ENCODE measurements around the gene PCDHGA9.
"Not testable (repeated sequence)": the region's sequence is repeated elsewhere in the genome, so short reads cannot be mapped to it uniquely, and the experiment has no call there.

The PCDHGA9 gene

DNA sequence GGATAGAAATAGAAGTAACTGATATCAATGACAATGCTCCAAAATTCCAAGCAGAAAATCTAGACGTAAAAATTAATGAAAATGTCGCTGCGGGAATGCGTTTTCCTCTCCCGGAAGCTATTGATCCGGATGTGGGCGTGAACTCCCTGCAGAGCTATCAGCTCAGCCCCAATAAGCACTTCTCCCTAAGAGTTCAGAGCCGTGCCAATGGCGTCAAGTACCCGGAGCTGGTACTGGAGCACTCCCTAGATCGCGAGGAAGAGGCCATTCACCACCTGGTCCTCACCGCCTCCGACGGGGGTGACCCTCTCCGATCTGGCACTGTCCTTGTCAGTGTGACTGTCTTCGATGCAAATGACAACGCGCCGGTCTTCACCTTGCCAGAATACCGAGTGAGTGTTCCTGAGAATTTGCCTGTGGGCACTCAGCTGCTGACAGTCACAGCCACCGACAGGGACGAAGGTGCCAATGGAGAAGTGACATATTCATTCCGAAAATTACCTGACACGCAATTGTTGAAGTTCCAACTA is 11.0 kb downstream of the PCDHGA9 start:
- TF ChIP-seq CTCF (conservative IDR thresholded peaks at IDR 0.05) (no peak), ZFX (IDR thresholded peaks at IDR 0.05) (no peak)
- no peak overlapping the region for H3K27ac ChIP-seq

DNA sequence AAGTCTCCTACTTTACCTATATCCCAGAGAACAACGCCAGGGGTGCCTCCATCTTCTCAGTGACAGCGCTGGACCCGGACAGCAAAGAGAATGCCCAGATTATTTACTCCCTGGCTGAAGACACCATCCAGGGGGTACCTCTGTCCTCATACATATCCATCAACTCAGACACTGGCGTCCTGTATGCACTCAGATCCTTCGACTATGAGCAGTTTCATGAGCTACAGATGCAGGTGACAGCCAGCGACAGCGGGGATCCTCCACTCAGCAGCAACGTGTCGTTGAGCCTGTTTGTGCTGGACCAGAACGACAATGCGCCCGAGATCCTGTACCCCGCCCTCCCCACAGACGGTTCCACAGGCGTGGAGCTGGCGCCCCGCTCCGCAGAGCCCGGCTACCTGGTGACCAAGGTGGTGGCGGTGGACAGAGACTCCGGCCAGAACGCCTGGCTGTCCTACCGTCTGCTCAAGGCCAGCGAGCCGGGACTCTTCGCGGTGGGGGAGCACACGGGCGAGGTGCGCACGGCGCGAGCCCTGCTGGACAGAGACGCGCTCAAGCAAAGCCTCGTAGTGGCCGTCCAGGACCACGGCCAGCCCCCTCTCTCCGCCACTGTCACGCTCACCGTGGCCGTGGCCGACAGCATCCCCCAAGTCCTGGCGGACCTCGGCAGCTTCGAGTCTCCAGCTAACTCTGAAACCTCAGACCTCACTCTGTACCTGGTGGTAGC is 12.1 kb downstream of the PCDHGA9 start:
- not testable (repeated sequence) for H3K27ac ChIP-seq

DNA sequence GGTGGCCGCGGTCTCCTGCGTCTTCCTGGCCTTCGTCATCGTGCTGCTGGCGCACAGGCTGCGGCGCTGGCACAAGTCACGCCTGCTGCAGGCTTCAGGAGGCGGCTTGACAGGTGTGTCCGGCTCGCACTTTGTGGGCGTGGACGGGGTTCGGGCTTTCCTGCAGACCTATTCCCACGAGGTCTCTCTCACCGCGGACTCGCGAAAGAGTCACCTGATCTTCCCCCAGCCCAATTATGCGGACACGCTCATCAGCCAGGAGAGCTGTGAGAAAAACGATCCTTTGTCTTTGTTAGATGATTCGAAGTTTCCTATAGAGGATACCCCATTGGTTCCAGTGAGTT is 12.7 kb downstream of the PCDHGA9 start:
- not testable (repeated sequence) for H3K27ac ChIP-seq

GRCh38 chr5:141417494-141418172 is 15.1 kb downstream of the PCDHGA9 start, which contains the start of gene PCDHGB7:
PCDHGB7 (plus strand) TSS chr5:141417677; CDS start chr5:141417860, 183 bp downstream.
- H3K27ac ChIP-seq: not testable (repeated sequence)
- TF ChIP-seq CTCF (conservative IDR thresholded peaks at IDR 0.05): peak; percentile 81

- no peak for TF ChIP-seq CTCF (conservative IDR thresholded peaks at IDR 0.05)
- no peak for TF ChIP-seq ZFX (IDR thresholded peaks at IDR 0.05)
- no peak overlapping the region for H3K27ac ChIP-seq
These were observed 16.7 kb downstream of the PCDHGA9 start for GRCh38 chr5:141419074-141419880.

- TF ChIP-seq ZFX (IDR thresholded peaks at IDR 0.05) (no peak), CTCF (conservative IDR thresholded peaks at IDR 0.05) (peak; percentile 86)
- H3K27ac ChIP-seq: no peak within 1 kb of the TSS
These were observed 18.4 kb downstream of the PCDHGA9 start, which contains the start of gene PCDHGA11 for GRCh38 chr5:141420855-141421488. PCDHGA11 (plus strand) TSS chr5:141421051; CDS start chr5:141421228, 177 bp downstream.

DNA sequence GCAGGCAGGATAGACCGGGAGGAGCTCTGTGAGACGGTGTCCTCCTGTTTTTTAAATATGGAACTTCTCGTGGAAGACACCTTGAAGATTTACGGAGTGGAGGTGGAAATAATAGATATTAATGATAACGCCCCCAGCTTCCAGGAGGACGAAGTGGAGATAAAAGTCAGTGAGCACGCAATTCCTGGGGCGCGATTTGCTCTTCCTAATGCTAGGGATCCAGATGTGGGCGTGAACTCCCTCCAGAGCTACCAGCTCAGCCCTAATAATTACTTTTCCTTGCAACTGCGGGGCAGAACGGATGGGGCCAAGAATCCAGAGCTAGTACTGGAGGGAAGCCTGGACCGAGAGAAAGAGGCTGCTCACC is 18.9 kb downstream of the PCDHGA9 start:
- TF ChIP-seq ZFX (IDR thresholded peaks at IDR 0.05) (no peak), CTCF (conservative IDR thresholded peaks at IDR 0.05) (no peak)
- H3K27ac ChIP-seq: no peak overlapping the region

All from C4-2B (cell line).